ENCODE measurements around the gene LRRC7.

DNA sequence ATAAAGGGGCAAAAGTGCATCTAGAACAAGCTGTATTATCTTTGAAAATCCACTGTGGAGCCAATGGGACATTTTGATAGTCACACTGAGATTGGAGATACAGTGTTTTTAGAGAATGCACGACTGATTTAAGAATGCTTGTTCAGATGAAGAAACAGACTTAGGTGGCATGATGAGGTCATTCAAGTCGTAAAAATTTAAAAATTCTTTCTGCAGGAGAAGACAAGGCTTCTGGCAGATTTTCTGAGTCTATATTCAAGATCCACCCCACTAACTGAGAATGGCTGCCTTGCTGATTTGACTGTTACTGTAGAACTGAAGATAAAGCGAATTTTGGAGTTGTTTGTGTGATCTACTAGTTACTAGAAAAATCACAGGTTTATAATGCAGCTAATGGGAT, 310.6 kb downstream of the LRRC7 start:
- no peak for TF ChIP-seq CTCF (IDR thresholded peaks at IDR 0.05)
- no peak for TF ChIP-seq POLR2A (IDR thresholded peaks at IDR 0.05)

All from gastroesophageal sphincter (tissue), 3 donors.